ENCODE results near the gene INO80E.
"Not testable (repeated sequence)": the region's sequence is repeated elsewhere in the genome, so short reads cannot be mapped to it uniquely, and the experiment has no call there.

The INO80E gene

GRCh38 chr16:30010844-30011713 is 15.0 kb downstream of the INO80E start, which contains the start of gene DOC2A:
Gene DOC2A (minus strand): TSS chr16:30011027. CDS start chr16:30010222, 805 bp downstream.
- DNase-seq: no peak

- no peak for DNase-seq
These were observed 15.9 kb downstream of the INO80E start for GRCh38 chr16:30011714-30012504.

- DNase-seq: not testable (repeated sequence)
These were observed 16.6 kb downstream of the INO80E start for GRCh38 chr16:30012598-30012997.

- DNase-seq: not testable (repeated sequence)
These were observed 19.4 kb downstream of the INO80E start for GRCh38 chr16:30015450-30015849.

GRCh38 chr16:30016555-30017276 is 20.7 kb downstream of the INO80E start:
- no peak for DNase-seq

- DNase-seq: no peak
These were observed 21.2 kb downstream of the INO80E start for GRCh38 chr16:30017277-30017656.

- DNase-seq: not testable (repeated sequence)
These were observed 21.9 kb downstream of the INO80E start for GRCh38 chr16:30017937-30018336.

- no peak for DNase-seq
These were observed 22.7 kb downstream of the INO80E start for GRCh38 chr16:30018731-30019158.

- DNase-seq: no peak
These were observed 26.8 kb downstream of the INO80E start, which contains the start of gene C16orf92 for GRCh38 chr16:30022887-30023286. Gene C16orf92 (plus strand): TSS chr16:30023198. CDS start chr16:30023341, 143 bp downstream.

- no peak for DNase-seq
These were observed 27.5 kb downstream of the INO80E start for GRCh38 chr16:30023586-30023985.

GRCh38 chr16:30024451-30024850 is 28.4 kb downstream of the INO80E start:
- no peak for DNase-seq

GRCh38 chr16:30025156-30025555 is 29.1 kb downstream of the INO80E start:
- no peak for DNase-seq

- no peak for DNase-seq
These were observed 29.5 kb downstream of the INO80E start for GRCh38 chr16:30025574-30025973.

- no peak for DNase-seq
These were observed 30.4 kb downstream of the INO80E start for GRCh38 chr16:30026449-30026848.

- no peak for DNase-seq
These were observed 31.8 kb downstream of the INO80E start for GRCh38 chr16:30027588-30028437.

GRCh38 chr16:30028438-30029076 is 32.5 kb downstream of the INO80E start:
- DNase-seq: no peak

- DNase-seq: no peak
These were observed 34.1 kb downstream of the INO80E start for GRCh38 chr16:30030011-30030685.

GRCh38 chr16:30030841-30031413 is 34.9 kb downstream of the INO80E start, which contains the start of gene TLCD3B:
Gene TLCD3B (minus strand): TSS chr16:30031271. CDS start chr16:30030527, 744 bp downstream.
- DNase-seq: no peak

GRCh38 chr16:30031477-30031918 is 35.5 kb downstream of the INO80E start:
- no peak for DNase-seq
